Loucy (cell line): ENCODE measurements around the gene KRTAP1-5.

ENCODE experiments used
- EZH2phosphoT487 ChIP-seq: fragments of 200-600 bp; IDR thresholded peaks from 2 replicates; pipeline ENCODE4 v1.6.1; 2018; ENCODE audit warnings: antibody characterized with exemption, mild to moderate bottlenecking, moderate library complexity, borderline replicate concordance
- TF ChIP-seq, protein P1 (sequence below): fragments of 200-600 bp; sonication (generic); conservative IDR thresholded peaks from 2 replicates; pipeline ENCODE4 v1.5.1; 2014; ENCODE audit warnings: mild to moderate bottlenecking, antibody characterized with exemption, low read length

DNA sequence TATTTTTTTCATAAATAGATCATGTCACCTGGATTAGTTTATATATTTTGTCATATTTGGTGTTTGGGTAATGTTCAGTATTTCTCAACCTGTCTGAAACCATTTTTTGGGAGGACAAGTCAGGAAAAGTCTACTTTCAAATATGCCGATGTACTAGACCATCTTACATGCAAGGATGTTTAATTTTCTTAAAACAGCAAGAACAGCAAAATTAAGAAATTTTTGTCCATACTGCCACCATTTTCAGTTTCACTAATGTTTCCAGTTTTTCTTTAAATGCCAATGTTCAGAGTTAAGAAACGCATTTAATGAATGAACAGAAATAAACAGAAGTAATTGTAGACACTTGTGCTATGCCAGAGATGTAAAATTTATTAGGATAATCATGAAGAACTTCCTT, 33.9 kb downstream of the KRTAP1-5 start:
- TF ChIP-seq, protein P1, sequence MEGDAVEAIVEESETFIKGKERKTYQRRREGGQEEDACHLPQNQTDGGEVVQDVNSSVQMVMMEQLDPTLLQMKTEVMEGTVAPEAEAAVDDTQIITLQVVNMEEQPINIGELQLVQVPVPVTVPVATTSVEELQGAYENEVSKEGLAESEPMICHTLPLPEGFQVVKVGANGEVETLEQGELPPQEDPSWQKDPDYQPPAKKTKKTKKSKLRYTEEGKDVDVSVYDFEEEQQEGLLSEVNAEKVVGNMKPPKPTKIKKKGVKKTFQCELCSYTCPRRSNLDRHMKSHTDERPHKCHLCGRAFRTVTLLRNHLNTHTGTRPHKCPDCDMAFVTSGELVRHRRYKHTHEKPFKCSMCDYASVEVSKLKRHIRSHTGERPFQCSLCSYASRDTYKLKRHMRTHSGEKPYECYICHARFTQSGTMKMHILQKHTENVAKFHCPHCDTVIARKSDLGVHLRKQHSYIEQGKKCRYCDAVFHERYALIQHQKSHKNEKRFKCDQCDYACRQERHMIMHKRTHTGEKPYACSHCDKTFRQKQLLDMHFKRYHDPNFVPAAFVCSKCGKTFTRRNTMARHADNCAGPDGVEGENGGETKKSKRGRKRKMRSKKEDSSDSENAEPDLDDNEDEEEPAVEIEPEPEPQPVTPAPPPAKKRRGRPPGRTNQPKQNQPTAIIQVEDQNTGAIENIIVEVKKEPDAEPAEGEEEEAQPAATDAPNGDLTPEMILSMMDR: no peak
- TF ChIP-seq EZH2phosphoT487: no peak
